GM19467 (cell line): ENCODE measurements around the gene HMGCS2.
"Not testable (repeated sequence)": the region's sequence is repeated elsewhere in the genome, so short reads cannot be mapped to it uniquely, and the experiment has no call there.

ENCODE experiments used
- ATAC-seq: cut with Tn5 transposase; IDR thresholded peaks from one replicate; pipeline ENCODE4 v1.9.1; 2021; ENCODE audit warnings: mild to moderate bottlenecking, moderate library complexity; ENCODE audit not compliant: unreplicated experiment

Gene HMGCS2

DNA sequence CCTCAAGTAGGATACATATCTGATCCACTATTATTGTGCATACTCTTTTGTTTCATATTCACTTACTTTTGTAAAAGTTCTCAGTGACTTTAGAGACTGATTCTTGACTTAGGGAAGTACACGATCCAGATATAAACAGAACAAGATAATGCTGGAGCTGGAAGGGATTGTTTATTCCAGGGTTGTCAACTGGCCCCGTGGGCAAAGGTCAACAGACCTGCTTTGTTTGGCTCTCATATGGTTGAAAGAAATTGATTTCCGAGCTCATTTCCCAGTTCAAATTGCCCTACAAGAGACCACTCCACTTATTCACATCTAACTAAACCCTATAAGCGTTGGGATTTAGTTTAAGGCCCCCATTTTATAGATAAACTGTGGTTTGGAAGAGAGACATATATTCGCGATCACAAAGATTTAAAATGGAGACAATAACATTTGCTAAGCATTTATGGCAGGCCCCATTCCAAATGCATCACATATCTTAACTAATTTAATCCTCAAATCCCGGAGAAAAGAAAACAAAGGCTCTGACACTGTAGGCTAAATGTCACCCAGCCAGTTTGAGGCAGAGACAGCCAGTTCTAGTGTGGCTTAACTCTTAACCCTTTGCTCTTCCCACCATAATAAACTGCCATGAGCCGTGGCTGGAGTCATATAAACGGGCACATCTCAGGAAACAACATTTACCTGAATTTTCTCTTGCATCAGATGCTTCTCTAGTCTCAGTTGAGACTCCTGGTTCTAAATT is 21.9 kb upstream of the HMGCS2 start:
- ATAC-seq, result no peak

DNA sequence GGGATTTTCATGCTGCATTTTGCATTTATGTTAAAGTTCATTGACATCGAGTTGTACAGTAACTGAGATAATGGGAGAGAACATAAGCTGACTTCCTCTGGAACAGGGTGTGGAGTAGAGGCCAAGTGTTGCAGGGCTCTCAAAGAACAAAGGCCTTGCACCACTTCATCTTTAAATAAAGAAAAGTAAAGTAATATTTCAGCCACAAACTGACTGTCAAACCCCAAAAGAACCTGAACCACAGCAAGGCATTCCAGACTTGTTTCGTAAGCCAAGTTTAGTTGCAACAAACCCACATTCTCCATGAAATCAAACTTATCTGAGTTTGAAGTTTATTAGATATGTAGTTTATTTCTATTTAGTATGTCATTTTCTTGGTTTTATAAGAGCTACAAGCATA is 19.1 kb upstream of the HMGCS2 start:
- ATAC-seq, result no peak

DNA sequence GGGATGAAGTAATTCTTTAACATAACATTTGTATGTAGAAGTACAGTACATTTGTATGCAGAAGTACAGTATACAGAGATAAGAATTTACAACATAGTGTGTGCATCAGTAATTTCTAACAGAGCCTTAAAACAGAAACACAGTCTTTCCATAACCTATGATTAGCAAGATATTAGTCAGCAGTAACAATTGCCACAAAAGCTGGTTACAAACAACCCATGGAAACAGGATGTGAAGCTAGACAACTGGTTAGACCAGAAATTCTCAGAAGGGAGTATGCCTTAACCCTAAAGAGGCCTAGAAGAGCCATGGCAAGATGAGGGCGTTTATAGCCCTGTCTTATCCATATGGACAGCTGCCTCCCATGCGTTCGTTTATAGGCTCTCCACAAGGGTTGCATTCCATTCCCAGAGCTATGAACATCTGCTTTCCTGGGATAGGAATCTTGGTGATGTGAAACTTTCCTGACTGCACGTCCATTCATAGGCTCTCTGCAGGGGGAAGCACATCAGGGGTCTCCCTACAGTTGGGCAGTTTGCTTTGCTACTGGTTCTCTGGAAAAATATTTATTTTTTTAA is 17.9 kb upstream of the HMGCS2 start:
- not testable (repeated sequence) for ATAC-seq

DNA sequence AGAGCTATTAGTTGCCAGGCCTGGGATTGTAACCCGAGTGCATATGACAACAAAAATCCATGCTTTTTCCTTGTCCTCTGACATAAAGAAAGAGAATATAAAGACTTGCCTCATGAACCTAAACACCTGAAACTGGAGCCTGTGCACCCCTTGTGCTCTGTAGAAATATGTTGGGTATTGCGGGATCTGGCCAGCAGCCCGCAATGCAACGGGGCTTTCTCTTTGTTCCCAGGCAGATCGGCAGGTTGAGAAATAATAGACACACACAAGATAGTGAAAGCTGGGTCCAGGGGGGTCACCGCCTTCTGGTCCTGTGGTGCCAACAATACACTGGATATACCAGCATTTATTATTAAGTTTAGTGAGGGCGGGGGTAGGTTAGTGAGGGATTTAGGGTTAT is 17.3 kb upstream of the HMGCS2 start:
- ATAC-seq, result not testable (repeated sequence)

DNA sequence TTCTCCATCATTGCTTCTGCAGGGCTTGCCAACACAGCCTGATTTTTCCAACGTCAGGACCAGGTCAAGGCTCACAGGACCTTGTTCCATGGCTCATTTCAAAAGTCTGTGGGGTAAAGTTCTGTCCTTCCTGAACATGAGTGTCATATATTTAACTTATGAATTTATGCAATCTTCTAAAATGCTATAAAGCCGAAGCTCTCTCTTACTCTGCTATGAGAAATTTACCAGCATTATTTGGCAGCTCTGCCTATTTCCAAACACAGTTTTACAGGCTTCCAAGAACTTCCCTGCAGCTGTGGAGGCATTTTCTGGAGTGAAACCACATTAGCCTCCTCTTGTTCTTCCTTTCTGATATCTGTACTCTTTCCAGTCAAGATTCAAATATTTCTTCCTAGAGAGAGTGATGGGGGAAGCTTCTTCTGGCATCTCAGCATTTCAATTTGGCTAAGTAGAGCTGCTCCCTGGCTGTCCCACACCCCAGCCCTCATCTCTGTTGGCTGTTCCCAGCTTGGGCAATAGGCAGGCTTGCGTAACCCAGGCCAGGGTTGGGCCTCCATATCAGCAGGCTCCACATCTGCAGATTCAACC is 15.6 kb upstream of the HMGCS2 start:
- no peak for ATAC-seq

DNA sequence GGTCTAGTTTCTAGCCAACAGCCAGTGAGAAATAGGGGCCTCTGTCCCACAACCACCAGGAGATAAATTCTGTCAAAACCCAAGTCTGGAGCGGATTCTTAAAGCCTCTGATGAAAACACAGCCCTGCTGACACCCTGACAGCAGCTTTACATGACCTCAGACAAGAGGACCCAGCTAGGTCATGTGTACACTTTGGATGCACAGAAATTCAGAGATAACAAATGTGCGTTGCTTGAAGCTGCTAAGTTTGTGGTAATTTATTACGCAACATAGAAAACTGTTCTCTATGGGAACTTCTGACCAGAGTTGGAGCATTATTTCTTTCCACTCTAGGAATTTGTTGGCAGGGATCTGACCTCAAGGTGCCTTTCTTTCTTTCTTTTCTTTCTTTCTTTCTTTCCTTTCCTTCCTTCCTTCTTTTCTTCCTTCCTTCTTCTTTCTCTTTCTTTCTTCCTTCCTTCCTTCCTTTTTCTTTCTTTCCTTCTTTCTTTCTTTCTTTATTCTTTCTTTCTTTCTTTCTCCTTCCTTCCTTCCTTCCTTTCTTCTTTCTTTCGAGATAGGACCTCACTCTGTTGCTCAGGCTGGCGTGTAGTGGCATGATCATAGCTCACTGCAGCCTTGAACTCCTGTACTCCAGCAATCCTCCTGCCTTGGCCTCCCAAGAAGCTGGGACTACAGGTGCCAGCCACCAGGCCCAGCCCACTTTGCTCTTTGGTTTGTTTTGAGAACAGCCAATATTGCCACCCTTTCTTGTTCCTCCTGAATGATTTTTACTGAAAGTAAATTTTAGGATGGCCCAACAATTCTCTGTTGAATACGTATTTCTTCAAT is 14.9 kb upstream of the HMGCS2 start:
- ATAC-seq, result no peak

DNA sequence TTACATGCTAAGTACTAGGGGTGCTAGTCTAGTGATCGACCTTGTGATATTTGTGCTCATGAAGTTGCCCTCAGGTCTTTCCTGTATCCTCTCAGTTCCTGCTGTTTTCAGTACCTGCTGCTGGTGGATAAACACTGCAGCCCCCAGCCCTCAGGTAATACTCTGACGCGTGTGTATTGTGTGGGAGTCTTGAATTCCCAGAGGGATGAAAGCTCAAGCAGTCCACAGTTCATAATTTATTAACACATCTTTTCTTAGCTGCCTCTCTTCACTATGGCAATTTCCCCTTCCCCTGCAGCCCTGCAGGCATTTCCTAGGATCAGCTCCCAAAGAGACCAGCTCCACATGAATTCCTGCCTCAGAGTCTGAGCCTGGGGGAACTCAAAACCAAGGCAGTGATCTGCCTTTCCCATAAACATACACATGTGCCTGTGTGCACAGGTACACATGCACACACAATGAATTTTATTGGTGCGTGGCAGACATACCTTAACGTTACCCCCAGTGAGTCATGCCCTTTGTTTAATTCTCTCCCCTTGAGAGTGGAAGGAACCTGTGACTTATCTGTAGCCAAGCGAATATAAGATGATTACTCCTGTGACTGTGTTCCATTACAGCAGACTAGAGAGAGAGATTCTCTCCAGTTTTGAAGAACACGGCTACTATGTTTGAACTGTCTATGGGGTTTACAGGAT is 14.1 kb upstream of the HMGCS2 start:
- no peak for ATAC-seq

DNA sequence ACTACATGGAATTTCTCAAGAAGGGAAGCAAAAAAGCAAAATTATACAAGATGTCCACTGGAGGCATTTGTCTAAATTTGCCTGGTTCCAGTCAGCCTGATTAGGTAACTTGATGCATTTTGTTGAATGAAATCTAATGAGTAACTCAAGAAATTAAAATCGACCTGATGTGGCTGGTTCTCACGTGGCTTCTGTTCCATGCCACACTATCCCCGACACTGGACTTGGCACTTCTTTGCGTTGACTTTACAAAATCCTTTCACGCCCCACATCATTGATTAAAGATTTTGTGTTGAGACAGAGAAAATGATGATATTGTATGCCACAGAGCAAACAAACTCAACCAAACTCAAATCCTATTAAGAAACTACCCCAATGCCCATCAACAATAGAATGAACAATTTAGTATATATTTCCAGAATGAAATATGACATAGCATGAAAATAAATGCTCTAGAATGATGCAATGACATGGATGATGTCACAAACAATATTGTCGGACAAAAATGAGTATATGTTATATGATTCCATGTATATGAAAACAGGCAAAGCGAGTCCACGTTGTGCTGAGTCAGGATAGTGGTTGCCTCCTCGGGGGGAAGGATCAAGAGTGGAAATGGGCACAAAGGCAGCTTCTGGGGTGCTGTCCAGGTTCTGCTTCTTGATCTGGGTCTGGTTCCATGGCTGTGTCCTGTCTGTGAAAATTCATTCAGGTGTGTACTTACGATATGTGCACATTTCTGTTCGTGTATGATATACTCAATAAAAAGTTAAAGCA is 12.9 kb upstream of the HMGCS2 start:
- ATAC-seq, result no peak

DNA sequence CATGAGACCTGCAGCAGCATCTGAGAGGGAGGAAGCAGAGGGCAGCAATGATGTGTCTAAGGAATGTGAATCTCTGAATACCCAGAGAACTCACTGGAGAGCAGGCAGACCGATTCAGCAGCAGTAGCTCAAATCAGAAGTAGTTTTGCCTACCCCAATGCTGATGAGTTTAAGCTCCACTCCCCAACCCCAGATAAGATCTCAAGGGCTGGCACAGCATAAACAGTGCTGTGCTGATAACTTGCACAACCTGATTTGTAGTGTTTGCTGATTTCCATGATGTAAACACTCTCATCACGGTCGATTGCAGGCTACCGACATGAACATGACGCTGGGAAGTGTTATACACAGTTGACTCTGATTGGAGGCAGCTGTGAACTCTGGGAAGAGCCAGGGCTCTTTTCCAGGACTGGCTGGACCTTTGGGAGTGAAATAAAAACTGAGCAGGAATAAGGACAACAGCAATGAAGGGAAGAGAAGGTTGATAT is 11.2 kb upstream of the HMGCS2 start:
- ATAC-seq, result no peak

DNA sequence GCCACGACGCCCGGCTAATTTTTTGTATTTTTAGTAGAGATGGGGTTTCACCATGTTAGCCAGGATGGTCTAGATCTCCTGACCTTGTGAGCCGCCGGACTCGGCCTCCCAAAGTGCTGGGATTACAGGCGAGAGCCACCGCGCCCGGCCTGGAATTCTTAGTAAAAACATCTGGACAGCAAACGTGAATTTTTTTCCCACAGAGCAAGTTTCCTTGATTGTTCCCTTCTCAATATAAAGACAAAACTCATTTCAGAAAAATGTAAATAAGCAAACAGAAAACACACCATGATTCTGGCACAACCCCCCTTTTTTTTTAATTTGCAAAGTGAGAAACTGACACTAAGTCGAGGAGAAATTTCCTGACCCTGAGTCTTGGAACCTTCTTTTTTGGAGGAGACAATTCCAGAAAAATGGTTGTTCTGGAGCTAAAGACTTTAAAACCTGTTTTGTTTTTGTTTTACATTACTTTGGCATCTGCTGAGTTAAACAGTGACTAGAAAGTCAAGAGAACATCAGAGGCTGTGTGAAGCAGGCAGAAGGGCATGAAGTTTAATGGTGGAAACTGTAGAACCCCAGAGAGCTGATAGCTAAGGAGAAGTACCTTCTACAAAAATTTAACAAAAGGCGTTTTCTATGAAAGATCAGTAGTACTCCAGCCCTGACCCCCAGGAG is 10.3 kb upstream of the HMGCS2 start:
- no peak for ATAC-seq

DNA sequence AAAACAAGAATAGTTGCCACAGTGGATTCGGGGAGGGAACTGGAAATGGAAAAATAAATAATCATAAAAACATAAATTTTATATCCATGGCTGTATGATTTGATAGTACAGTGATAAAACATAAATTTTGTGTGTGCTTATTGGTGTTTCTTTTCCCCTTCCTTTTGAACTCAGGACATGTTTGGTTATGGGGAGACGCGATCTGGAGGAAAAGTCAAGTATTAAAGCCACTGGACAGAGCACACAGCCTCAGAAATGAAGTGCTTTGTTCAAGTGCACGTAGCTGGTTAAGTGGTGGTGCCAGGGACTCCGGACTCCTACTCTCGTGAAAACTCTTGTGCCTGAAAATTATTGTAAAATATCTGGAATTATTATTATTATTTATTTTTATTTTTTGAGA is 9.7 kb upstream of the HMGCS2 start:
- no peak for ATAC-seq

DNA sequence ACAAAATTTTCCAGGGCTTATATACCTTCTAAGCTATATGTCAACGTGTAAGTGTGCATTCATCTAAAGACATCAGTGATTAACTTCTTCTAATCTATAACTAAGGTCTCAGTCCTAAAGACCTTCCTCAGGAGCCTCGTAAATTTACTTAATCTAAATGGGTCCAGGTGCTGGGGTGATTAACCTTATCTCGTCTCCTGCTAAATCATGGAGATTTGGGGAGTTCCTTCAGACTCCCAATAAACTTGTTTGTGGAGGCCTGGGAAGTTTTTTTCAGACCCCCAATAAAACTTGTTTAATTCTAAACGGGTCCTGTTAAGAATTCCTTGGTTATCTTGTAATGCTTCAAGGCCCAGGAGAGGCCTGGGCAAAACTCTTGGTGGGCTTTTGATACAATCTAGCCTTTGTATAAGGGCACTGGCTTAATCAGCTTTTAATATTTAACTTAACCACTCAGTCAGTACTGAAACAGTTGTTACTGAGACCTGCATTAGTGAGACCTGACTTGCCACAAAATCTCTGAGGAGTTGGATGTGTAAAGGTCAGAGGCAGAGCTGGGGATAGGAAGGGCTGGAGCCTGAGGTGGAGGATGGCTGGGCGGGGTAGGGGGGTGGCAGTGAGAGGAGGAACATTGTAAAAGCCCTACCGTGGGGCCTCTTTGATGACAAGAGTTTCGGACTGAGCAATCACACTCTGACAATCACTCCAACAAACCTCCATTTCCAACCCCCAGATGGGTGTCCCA is 6.2 kb upstream of the HMGCS2 start:
- no peak for ATAC-seq

DNA sequence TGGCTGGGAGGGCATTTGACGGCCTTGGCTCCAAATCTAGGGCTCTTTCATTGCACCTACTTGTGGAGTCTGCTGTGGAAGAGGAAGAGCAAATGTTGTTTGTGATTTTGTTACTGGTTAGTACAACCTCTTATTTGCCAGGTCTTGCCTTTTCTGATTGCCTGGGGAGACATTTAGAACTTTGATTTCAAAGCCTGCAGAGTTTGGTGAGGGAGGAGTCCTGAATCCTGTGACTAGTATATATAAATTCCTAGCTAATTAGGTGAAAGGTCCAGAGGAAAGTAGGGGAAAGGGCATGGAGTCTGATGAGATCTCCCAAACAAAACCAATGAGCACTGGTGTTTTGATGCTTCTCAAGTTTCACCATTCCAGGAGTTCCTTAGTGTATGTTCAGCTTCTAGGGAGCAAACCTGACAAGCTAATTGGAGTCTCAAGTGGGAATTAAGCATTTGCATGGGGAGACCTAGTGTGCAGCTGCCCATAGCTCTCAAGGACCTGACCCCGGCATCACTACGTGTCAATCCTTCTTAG is 5.1 kb upstream of the HMGCS2 start:
- ATAC-seq, result no peak

DNA sequence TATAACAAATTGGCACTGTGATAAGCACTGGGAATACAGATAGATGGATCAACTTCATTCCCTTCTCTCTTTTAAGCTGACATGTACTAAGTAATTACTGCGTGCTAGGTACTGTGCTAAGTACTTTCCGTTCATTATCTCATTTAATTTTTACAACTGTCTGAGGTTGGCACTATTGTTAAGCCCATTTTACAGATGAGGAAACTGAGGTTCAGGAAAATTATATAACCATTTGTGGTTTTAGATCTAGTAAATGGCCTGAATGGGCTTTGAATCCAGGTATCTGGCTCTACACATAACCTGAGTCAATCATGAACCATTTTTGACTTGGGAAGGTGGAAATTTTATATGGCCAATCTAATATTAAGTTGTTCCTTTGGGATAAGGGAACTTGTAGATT is 3.6 kb upstream of the HMGCS2 start:
- ATAC-seq, result no peak

DNA sequence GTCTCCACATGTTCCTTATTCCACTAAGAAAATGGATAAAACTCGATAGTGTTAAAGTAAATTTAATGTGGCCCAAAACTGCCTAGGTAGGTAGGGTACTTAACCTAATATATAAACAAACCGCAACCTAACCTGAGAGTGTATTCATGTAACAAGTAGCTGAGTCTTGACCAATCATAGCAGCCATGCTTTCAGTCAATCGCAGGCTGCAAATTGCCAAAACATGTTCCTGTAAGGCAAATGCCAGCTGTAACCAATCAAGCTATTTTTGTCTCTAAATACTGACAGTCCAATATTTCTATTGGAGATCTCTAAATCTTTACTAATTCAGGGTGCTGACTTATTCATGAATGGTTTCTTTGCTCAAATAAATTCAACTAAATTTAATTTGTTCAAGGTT is 3.1 kb upstream of the HMGCS2 start:
- no peak for ATAC-seq

DNA sequence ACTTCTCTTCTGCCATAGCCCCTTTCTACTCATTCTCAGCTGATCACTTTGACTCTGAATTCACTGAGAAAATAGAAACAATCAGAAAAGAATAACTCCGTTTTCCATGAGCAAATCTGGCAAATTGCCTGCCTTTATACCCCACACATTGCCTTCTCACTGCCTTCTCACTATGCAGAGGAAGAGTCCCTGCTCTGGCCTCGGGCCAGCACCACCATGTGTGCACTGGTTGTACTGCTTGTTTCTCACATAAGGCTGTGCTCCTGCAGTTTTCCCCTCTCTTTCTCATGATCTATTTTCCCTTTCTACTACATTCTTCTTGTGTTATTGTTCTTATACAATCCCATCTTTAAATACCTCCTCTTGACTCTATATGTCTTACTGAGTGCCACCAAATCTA is 2.3 kb upstream of the HMGCS2 start:
- ATAC-seq, result no peak

DNA sequence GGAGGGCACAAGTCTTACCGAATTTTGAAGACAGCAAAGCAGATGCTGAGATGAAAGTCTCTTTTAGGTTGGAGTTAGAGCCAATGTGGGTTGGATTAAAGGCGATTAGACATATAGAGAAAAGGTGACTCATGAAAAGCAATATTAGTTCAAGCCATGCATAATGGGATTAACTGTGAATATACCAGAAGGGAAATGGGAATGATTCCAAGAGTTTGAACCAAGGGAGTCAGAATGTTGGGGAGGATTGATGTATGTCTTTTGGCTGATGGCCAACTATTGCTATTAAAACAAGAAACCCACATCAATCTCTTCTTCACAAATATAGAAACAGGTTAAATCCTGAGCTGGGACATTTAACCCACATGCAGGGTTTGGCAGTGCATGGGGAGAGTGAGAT is 1.2 kb downstream of the HMGCS2 start:
- ATAC-seq, result no peak

DNA sequence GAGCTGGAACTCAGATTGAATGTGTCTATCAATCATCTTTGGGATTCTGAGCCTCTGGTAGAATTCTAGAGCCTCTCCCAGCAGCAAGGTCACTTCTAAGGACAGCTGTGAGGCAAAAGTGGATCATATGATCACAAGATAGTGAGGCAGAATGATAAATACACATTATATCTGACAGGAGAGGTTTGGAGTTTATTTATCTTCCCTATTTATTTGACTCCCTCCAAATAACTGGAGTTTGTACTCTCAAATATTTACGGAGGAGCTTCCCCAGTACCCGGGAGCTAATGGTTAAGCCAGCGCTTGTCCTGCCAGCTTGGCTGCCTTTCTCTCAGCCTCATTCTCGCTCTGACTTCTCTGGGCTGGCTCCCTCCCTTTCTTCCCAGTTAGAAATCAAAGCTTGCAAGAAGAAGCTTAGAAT is 2.3 kb downstream of the HMGCS2 start:
- ATAC-seq, result no peak

DNA sequence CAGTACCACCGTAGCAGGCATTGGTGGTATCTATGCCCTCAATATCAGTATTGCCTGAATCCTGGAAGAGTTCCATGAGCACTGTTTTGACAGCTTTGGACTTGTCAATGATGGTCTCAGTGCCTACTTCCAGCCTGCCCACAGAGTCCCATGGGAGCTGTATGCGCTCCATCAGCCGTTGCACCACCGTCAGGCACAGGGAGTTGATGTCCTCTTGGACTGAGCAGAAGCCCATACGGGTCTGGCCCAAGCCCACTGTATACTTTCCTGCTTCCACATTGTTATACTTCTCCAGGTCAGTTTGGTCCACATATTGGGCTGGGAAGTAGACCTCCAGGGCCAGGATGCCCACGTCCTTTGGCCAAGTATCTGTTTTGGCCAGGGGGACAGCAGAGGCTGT is 4.5 kb downstream of the HMGCS2 start:
- no peak for ATAC-seq
